HG03064 (cell line): ENCODE results near the gene SLC36A2.
"Not testable (repeated sequence)": the region's sequence is repeated elsewhere in the genome, so short reads cannot be mapped to it uniquely, and the experiment has no call there.

Experiments
- ATAC-seq: cut with Tn5 transposase; IDR thresholded peaks from one replicate; pipeline ENCODE4 v1.9.1; 2021; ENCODE audit warnings: low read depth; ENCODE audit not compliant: unreplicated experiment

The SLC36A2 gene

DNA sequence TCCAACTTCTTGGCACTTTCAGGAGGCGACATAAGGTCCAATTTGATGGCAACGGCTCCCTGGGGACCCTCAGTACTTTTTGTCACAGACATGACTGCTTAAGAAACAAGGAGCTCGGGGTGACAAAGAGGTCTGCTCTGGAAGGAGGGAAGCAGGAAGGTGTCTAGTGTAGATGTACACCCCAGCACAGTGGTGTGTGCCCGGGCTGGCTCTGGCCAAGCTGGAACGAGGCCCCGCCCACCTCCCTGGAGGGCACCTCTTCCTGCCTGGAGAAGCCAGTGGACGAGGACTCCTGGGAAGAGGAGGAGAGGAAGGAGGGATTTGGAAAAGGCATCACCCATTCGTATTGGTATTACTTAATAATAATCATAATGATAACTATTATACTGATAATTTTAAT is at the start of gene SLC36A2:
Gene SLC36A2, minus strand, starts transcription at position 191 of the 400 bp plus-strand sequence. Its CDS starts 99 bp downstream, at position 92.
- no peak for ATAC-seq

DNA sequence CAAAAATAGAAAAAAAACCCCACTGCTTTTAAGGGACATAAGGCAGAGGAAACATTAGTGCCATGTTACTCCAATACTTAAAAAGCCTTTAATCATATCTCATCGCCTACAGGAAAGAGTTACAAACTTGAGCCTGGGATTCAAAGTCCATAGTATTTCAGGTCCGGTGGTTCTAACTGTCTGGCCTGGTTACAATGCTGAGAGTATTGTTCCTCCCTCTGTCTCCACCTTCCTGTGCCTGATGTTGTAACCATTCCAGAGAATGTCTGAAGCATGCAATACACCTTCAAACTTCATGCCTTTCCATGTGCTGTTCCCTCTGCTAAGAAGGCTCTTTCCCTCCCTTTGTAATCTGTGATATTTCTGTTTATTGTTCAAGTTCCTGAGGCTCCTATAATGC is 41.6 kb upstream of the SLC36A2 start:
- ATAC-seq = no peak

GRCh38 chr5:151384106-151384505 is 36.7 kb upstream of the SLC36A2 start:
- ATAC-seq = no peak

DNA sequence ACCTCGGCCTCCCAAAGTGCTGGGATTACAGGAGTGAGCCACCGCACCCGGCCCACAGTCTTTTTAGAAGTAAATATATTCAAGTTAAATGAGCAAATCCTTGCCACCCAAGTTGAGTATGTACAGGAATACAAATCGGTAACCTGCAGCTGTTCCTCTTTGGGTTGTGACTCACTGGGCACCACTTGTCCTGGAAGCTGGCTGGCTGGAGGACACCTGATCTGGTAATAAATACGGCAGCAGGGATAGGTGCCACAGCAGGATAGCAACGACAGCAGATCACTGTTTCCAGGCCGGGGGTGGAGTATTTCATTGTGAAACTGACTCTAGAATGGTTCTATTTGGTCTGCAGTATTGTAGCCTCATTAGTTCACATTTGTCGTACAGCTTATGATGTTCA is 35.7 kb upstream of the SLC36A2 start:
- ATAC-seq = no peak

GRCh38 chr5:151382576-151382975 is 35.2 kb upstream of the SLC36A2 start:
- ATAC-seq = no peak

DNA sequence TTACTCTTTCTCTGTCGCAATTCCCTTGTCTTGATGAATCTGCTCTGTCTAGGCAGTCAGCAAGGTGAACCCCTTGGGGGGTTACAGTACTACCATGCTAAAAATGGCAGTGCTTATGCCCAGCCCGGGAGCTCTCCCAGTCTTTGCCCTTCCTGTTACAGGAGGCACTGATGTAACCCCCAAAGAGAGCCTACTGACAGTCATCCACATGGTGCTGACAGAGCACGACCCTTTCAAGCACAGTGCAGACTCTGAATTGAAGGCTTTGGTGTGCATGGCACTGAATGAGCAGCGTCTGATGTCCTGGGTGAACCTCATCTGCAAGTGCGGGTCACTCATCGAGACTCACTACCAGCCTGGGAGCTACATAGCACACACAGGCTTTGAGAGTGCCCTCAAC is 34.5 kb upstream of the SLC36A2 start:
- ATAC-seq = no peak

GRCh38 chr5:151378616-151379015 is 31.3 kb upstream of the SLC36A2 start:
- ATAC-seq = no peak

DNA sequence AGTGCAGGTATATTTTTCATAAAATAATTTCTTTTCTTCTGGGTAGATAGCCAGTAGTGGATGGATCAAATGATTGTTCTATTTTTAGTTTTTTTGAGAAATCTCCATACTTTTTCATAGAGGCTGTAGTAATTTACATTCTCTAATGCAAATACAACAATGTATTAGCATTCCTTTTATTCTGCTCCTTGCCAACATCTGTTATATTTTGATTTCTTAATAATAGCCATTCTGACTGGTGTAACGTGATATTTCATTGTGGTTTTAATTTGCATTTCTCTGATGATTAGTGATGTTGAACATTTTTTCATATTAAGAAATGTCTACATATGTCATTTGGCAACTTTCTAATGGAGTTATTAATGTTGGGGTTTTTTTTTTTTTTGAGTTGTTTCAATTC is 27.2 kb upstream of the SLC36A2 start:
- ATAC-seq = no peak

DNA sequence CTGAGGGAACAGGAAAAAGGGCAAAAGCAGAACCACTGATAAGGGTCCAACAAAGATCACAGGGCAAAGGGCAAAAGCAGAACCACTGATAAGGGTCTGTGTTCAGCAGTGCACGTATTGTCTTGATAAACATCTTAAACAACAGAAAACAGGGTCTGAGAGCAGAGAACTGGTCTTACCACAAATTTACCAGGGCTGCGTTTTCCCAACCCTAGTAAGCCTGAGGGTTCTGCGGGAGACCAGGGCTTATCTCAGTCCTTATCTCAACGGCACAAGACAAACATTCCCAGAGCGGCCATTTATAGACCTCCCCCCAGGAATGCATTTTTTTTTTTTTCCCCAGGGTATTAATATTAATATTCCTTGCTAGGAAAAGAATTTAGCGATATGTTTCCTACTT is 19.7 kb upstream of the SLC36A2 start:
- not testable (repeated sequence) for ATAC-seq

DNA sequence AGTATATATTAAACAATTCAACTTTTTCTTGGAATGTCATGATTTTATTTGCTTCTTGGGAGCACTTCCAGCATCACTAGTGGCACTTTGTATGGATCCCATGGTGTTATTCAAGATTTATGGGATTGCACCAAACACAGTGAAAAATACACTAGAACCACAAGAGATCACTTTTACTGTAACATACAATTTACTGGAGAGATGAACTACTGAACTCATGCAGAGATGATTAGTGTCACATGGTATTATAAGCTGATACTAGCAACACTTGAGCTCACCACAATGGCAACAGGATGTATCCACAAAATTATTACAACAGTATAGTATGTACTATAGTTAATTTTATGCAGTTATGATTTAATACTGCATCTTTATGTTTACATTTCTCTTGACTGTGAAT is 16.3 kb upstream of the SLC36A2 start:
- ATAC-seq = no peak

GRCh38 chr5:151362970-151363369 is 15.6 kb upstream of the SLC36A2 start:
- no peak for ATAC-seq

DNA sequence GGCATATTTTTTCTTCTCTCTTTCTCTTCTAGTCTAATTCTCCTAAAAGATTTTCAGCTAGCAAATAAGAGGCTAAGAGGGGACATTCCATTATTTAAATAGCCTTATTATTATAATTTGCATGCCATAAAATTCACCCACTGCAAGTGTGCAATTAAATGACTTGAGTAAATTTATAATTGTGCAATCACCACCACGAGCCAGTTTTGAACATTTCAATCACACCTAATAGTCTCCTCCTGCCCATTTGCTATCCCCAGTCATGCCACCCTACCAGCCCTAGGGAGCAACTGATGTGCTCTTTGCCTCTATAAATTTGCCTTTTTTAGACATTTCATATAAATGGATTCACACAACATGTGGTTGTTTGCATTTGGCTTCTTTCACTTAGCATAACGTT is 12.0 kb upstream of the SLC36A2 start:
- no peak for ATAC-seq

GRCh38 chr5:151357792-151358191 is 10.4 kb upstream of the SLC36A2 start:
- ATAC-seq = no peak

GRCh38 chr5:151357097-151357496 is 9.7 kb upstream of the SLC36A2 start:
- ATAC-seq = no peak

DNA sequence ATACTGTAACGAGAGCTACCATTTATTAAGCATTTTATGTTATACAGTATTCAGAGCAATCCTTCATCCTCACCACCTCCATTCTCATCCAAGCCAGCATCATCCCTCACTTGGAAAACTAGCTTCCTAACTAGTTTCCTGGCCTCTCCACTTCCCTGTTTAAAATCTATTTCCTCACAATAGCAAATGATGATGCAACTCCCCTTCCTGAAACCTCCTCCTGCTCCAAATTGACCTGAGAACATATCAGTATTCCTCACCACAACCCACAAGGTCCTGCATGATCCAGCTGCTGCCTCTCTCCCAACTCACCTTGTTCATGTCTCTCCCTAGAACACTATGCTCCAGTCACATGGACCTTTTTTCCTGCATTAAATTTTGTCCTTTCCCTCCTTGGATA is 4.3 kb upstream of the SLC36A2 start:
- ATAC-seq = no peak

DNA sequence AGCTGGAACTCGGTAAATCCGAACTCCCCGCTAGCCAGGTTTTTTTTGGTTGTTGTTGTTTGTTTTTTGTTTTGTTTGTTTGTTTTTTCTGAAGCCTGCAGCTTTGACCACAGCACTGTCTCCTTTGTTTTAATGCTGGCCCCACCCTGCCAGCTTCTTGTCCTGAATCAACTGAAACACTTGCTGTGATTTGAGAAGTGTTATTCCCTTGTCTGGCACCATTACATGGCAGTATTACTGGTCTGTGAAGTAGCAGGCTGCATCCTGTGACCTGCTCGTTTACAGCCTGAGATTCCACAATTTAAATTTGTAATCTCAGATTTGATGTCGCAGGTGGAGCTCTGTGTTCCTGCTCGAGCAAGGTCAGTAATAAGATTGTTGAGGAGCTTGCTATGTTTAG is 1.4 kb upstream of the SLC36A2 start:
- no peak for ATAC-seq

DNA sequence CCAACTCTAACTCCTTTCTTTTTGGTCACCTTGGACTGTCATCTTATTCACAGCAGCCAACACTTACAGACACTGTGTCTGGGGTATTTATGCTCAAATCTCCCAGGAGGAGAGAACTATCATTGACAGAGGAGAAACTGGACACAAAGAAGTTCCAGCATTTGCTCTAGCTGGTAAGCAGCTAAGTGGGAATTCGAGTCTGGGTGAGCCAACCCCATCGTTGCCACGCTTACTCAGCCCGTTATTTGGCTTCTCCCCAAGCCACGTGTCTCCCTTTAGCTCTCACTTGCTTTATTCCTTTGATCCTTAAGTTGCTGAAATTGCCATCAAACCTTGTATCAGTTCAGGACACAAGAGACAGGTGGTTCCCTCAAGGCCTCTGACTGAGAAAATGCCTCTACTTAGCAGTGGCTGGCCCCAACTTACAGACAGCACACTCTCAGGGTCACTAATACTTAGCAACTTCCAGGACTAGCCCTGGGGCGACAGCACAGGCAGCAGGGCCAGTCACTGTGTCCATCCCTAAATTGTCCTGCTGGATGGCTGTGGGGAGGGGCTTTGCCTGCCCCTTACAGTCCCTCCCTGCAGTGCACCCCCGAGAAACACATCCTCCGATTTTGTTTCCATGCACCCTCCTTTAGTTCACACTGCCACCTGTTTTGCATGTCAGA is 1.4 kb downstream of the SLC36A2 start:
- no peak for ATAC-seq

DNA sequence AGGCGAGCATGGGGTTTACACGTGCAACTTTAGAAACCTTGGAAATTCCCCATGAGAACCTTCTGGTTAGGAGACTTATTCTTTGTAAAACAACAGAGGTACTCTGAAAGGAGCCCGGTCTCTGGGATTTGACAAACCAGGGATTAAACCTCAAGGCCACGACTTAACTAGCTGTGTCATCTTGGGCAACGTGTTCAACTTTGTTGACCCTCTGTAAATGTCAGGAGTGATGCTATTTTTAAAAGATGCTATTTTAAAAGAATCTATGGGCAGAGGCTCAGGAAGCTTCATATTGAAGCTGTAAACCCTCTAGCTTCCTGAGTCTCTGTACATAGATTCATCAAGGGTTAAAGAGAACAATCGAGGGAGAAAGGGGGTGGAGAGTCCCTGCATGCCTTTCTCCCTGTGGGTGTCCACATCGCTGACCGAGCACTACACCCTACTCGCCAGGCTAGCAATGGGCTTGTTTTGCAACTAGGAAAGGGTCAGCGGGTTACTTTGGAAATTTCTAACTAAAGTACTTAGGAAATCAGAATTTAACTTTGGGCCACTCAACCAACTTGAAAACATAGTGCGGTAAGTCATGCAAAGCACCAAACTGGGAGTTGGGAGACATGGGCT is 2.1 kb downstream of the SLC36A2 start:
- no peak for ATAC-seq

DNA sequence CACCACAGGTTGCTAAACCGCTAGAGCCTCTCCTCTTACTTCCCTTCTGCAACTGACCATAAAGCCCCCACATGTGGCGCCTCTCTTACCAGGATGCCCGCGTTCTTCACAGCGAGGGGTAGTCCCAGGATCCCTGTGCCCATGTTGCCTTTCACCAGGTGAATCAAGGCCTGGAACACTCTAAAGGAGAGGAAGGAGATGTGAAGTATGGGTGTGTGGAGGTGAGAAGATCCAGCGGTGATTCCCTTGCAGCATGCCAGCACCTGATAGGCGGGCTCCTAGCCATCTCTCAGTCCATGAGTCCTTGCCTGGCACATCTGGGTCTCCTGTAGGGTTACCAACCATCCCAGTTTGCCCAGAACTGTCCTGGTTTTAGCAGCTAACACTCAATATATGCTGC is 3.3 kb downstream of the SLC36A2 start:
- no peak for ATAC-seq

DNA sequence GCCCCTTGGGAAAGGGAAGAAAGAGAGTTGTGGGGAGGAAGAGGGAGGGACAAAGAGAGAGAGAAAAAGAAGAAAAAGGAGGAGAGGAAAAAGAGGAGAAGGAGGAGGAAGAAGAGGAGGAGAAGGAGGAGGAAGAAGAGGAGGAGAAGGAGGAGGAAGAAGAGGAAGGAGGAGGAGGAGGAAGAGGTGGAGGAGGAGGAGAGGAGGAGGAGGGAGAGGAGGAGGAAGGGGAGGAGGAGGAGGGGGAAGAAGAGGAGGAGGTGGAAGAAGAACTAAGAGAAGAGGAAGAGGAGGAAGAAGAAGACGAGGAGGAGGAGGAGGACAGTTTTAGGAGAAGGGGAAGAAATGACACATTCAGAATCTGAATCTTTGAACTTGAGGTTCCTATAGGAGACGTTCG is 7.4 kb downstream of the SLC36A2 start:
- no peak for ATAC-seq

GRCh38 chr5:151338734-151339133 is 8.6 kb downstream of the SLC36A2 start:
- ATAC-seq = no peak

DNA sequence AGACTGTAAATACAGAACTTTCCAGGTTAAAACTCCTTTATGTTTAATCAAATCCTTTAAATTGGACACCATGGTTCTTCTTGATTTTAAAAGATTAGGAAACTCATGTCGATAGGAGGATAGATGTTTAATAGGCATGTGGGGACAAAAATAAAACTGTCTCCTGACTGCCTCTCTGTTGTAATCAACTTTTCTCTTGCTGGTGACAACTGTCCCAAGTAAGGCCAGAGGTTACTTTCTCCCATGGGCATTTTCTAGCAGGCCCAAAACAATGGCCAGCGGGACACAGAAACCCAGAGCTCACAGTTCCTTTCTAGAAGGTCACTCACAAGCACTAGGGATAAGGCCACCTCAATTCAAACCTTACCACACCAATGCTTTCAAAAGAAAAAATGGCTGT is 14.5 kb downstream of the SLC36A2 start:
- ATAC-seq = no peak

DNA sequence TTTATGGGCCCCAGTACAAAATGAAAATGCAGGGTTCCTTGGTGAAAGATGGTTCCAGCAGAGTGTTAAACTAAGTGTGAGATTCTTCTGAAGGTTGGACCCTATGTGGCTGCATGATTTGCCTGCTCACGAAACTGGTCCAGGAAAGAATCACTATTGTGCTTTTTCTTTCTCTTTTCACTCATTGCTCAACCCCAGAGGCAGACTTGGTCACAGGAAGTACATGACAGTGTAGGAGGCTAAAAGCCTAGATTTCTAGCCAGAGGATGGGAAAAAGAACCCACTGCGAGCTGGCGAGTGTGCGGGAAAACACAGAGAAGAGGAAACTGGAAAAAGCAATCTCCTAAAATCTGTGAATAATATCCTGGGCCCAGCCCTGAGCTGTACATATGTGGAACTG is 18.6 kb downstream of the SLC36A2 start:
- no peak for ATAC-seq
